SU-DHL-6 (cell line): ENCODE measurements around the gene CCDC68.

Experiments used
- H2AFZ ChIP-seq: fragments of 200-600 bp; sonication (generic); 2 replicates; pipeline ENCODE4 v1.6.1; 2014; ENCODE audit warnings: low read depth, mild to moderate bottlenecking, moderate library complexity, mixed read lengths, antibody characterized with exemption, low read length; ENCODE audit not compliant: severe bottlenecking
- H3F3A ChIP-seq: fragments of 200-600 bp; shearing (Covaris generic); 2 replicates; pipeline ENCODE4 v1.6.0; 2016; ENCODE audit warnings: antibody characterized with exemption, mild to moderate bottlenecking; ENCODE audit not compliant: insufficient read depth
- H3K27ac ChIP-seq: fragments of 200-600 bp; sonication (generic); 2 replicates; pipeline ENCODE4 v1.5.1; 2016; ENCODE audit warnings: low read depth, mild to moderate bottlenecking, low read length, moderate library complexity, mixed read lengths
- H3K27me3 ChIP-seq: fragments of 200-600 bp; sonication (generic), shearing (Covaris generic); 2 replicates; pipeline ENCODE4 v1.6.0; 2014; ENCODE audit warnings: mild to moderate bottlenecking, low read length
- H3K36me3 ChIP-seq: fragments of 200-600 bp; sonication (generic); 2 replicates; pipeline ENCODE4 v1.6.1; 2014; ENCODE audit warnings: mild to moderate bottlenecking, low read length, mixed read lengths
- H3K4me2 ChIP-seq: fragments of 300-600, 200-600 bp; shearing (Covaris generic), sonication (generic); 2 replicates; pipeline ENCODE4 v1.6.0; 2014; ENCODE audit warnings: low read length, low read depth, mild to moderate bottlenecking; ENCODE audit not compliant: poor library complexity, severe bottlenecking
- H3K4me3 ChIP-seq: fragments of 200-600 bp; sonication (generic); 2 replicates; pipeline ENCODE4 v1.5.1; 2014; ENCODE audit warnings: antibody characterized with exemption, low read length, mild to moderate bottlenecking, mixed read lengths; ENCODE audit not compliant: insufficient read depth, poor library complexity, severe bottlenecking
- H3K79me2 ChIP-seq: fragments of 200-600 bp; sonication (generic); 2 replicates; pipeline ENCODE4 v1.6.1; 2014; ENCODE audit warnings: mild to moderate bottlenecking, low read length, moderate library complexity; ENCODE audit not compliant: insufficient read depth
- H3K9ac ChIP-seq: fragments of 200-600 bp; sonication (generic); 2 replicates; pipeline ENCODE4 v1.7.0; 2014; ENCODE audit warnings: mild to moderate bottlenecking, low read length
- H3K9me2 ChIP-seq: fragments of 200-600 bp; sonication (generic); replicated peaks from 2 replicates; pipeline ENCODE4 v1.6.1; 2014; ENCODE audit warnings: low read length; ENCODE audit not compliant: insufficient read depth
- H3K9me3 ChIP-seq: fragments of 200-600 bp; sonication (generic); 2 replicates; pipeline ENCODE4 v1.6.1; 2014; ENCODE audit warnings: low read length, mixed read lengths; ENCODE audit not compliant: insufficient read depth
- H4K20me1 ChIP-seq: fragments of 200-600 bp; sonication (generic); 2 replicates; pipeline ENCODE4 v1.6.1; 2014; ENCODE audit warnings: low read depth, mild to moderate bottlenecking, antibody characterized with exemption, low read length, moderate library complexity, mixed read lengths
- EZH2phosphoT487 ChIP-seq: fragments of 200-600 bp; sonication (generic), shearing (Covaris generic); conservative IDR thresholded peaks from 2 replicates; pipeline ENCODE4 v1.6.1; 2018; ENCODE audit warnings: mild to moderate bottlenecking, antibody characterized with exemption, low read length, moderate library complexity, mixed read lengths
- TF ChIP-seq, protein P1 (sequence below): fragments of 200-600 bp; sonication (generic); IDR thresholded peaks from one replicate; pipeline ENCODE4 v1.5.1; 2017; ENCODE audit warnings: antibody characterized with exemption, mild to moderate bottlenecking, low read length, moderate library complexity; ENCODE audit not compliant: insufficient read depth, poor library complexity, severe bottlenecking

Gene CCDC68

GRCh38 chr18:54932472-54932871 is 26.8 kb downstream of the CCDC68 start:
- no peak overlapping the region for H3K9ac ChIP-seq
- no peak overlapping the region for H3K27ac ChIP-seq
- TF ChIP-seq, protein P1, sequence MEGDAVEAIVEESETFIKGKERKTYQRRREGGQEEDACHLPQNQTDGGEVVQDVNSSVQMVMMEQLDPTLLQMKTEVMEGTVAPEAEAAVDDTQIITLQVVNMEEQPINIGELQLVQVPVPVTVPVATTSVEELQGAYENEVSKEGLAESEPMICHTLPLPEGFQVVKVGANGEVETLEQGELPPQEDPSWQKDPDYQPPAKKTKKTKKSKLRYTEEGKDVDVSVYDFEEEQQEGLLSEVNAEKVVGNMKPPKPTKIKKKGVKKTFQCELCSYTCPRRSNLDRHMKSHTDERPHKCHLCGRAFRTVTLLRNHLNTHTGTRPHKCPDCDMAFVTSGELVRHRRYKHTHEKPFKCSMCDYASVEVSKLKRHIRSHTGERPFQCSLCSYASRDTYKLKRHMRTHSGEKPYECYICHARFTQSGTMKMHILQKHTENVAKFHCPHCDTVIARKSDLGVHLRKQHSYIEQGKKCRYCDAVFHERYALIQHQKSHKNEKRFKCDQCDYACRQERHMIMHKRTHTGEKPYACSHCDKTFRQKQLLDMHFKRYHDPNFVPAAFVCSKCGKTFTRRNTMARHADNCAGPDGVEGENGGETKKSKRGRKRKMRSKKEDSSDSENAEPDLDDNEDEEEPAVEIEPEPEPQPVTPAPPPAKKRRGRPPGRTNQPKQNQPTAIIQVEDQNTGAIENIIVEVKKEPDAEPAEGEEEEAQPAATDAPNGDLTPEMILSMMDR, result no peak
- TF ChIP-seq EZH2phosphoT487, result no peak
- no peak overlapping the region for H3K4me2 ChIP-seq
- no peak overlapping the region for H2AFZ ChIP-seq
- H3F3A ChIP-seq, result no peaks in the 10 kb centered on the region
- H3K27me3 ChIP-seq, result peaks cover 6% of the 10 kb centered on the region; the same call in 1 of the 2 replicates
- H3K79me2 ChIP-seq, result no peaks in the 10 kb centered on the region
- H3K4me3 ChIP-seq, result no peak overlapping the region
- no peaks in the 10 kb centered on the region for H3K9me2 ChIP-seq
- H3K36me3 ChIP-seq, result no peaks in the 10 kb centered on the region
- H3K9me3 ChIP-seq, result no peaks in the 10 kb centered on the region
- no peaks in the 10 kb centered on the region for H4K20me1 ChIP-seq

DNA sequence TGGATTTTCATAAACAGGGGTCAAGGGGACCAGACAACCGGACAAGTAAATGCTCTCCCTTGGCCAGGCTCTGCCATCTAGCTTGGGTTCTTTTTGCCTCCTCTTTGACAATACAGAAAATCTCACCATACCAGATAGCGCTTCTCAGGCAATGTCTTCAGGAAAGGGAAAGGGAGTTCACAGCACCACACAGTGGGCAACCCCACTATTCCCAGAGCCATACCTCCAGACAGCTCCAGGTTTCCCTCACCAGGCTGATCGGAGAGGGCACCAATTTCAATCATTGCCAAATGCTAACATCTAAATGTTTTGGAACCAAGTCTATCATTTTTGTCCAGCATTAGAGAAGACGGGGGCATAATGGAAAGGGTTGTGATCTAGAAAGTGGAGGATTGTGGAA is 28.1 kb downstream of the CCDC68 start:
- Histone ChIP-seq H3K79me2 (no peaks in the 10 kb centered on the region), H3K36me3 (no peaks in the 10 kb centered on the region), H3K9me3 (no peaks in the 10 kb centered on the region), H3K27ac (no peak overlapping the region), H3K4me3 (no peak overlapping the region), H3K27me3 (peaks cover 6% of the 10 kb centered on the region; the same call in 1 of the 2 replicates), H3K4me2 (no peak overlapping the region), H3K9me2 (no peaks in the 10 kb centered on the region), H4K20me1 (no peaks in the 10 kb centered on the region), H3K9ac (no peak overlapping the region), H3F3A (no peaks in the 10 kb centered on the region), H2AFZ (no peak overlapping the region)
- TF ChIP-seq, protein P1, result no peak

GRCh38 chr18:54928236-54928635 is 31.0 kb downstream of the CCDC68 start:
- no peaks in the 10 kb centered on the region for H3K36me3 ChIP-seq
- no peak overlapping the region for H3K4me2 ChIP-seq
- H2AFZ ChIP-seq, result no peak overlapping the region
- H3K27ac ChIP-seq, result no peak overlapping the region
- no peaks in the 10 kb centered on the region for H3F3A ChIP-seq
- H3K9ac ChIP-seq, result no peak overlapping the region
- H3K79me2 ChIP-seq, result no peaks in the 10 kb centered on the region
- no peaks in the 10 kb centered on the region for H3K9me2 ChIP-seq
- H3K9me3 ChIP-seq, result no peaks in the 10 kb centered on the region
- no peak overlapping the region for H3K4me3 ChIP-seq
- TF ChIP-seq, protein P1, result no peak
- no peak for TF ChIP-seq EZH2phosphoT487
- no peaks in the 10 kb centered on the region for H4K20me1 ChIP-seq
- peaks cover 3% of the 10 kb centered on the region; the same call in 1 of the 2 replicates for H3K27me3 ChIP-seq
